ELF-1 (cell line): Measurements from ENCODE around the gene ABAT.
"Not testable (repeated sequence)": the region's sequence is repeated elsewhere in the genome, so short reads cannot be mapped to it uniquely, and the experiment has no call there.

Experiments used
- DNase-seq: peaks from one replicate; pipeline ENCODE4 v3.0.0-alpha.2; 2016; ENCODE audit warnings: low read depth, low spot score

Gene ABAT

GRCh38 chr16:8682551-8683259, 8.3 kb downstream of the ABAT start:
- DNase-seq = no peak

- DNase-seq = no peak
Observed at GRCh38 chr16:8683640-8684039, 9.2 kb downstream of the ABAT start.

GRCh38 chr16:8685617-8686016, 11.2 kb downstream of the ABAT start:
- no peak for DNase-seq

GRCh38 chr16:8686031-8686621, 11.7 kb downstream of the ABAT start:
- DNase-seq = peak; percentile 72

- no peak for DNase-seq
Observed at GRCh38 chr16:8686879-8687278, 12.5 kb downstream of the ABAT start.

- DNase-seq = no peak
Observed at GRCh38 chr16:8689686-8690085, 15.3 kb downstream of the ABAT start.

- no peak for DNase-seq
Observed at GRCh38 chr16:8691728-8692127, 17.3 kb downstream of the ABAT start.

DNA sequence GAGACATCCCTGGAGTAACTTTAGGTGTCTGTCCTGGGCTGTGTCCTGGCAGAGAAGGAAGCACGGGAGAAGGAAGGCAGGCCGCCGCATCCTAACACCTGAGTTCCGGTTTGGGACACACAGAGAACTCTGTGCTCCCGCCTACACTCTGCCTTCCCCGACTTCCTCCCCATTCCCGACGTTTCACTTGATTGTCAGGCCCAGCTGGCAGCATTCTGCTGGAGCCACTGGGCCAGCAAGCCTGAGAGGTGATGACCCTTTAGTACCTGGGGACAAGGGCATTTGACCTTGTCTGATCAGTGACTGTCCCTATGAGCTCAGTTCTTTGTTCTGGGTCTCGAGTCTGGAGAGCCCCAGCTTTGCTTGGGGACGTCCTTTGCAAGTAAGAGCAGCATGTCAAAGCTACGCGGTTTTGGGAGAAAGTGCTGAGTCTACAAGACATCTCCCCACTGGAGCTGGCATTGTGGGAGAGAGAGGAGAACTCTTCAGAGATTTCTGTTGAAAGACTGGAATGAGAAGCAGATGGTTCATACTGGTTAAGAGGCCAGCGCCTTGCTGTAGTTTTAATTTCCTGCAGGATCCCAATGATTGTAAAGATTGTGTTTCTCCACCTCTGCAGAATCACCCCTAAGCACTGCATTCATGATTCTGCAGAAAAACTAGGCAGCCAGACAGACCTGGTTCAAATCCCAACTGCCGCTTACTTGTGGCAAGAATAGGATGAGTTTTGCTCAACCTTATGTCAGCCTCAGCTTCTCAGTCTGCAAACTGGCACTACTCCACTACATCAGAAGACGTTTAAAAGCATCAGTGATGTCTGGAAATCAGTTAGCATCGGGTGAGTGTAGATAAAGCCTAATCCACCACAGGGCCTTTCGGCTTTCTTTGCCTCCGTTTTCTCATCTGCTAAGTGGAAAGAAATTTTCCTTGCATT, 20.6 kb downstream of the ABAT start:
- DNase-seq = no peak

GRCh38 chr16:8696880-8697279, 22.5 kb downstream of the ABAT start:
- DNase-seq = no peak

GRCh38 chr16:8697965-8698364, 23.5 kb downstream of the ABAT start:
- DNase-seq = no peak

DNA sequence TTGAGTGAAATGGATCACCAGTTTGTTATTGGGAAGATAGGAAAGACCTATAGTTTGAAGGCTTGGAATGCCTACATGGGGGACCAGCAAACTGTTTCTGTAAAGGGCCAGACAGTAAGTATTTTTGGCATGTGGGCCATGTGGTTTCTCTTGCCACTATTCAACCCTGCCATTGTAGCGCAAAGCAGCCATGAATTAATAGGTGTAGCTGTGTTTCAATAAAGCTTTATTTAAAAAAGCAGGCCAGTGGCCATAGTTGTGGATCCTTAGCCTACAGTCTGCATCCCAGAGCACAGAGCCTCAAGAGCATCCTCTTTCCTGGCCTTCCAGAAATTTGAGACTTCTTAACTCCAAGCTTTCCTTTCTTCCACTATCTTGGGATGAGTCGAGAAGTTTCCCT, 29.3 kb downstream of the ABAT start:
- DNase-seq = no peak

- no peak for DNase-seq
Observed at GRCh38 chr16:8704098-8704497, 29.7 kb downstream of the ABAT start.

GRCh38 chr16:8705100-8705822, 30.8 kb downstream of the ABAT start:
- not testable (repeated sequence) for DNase-seq

DNA sequence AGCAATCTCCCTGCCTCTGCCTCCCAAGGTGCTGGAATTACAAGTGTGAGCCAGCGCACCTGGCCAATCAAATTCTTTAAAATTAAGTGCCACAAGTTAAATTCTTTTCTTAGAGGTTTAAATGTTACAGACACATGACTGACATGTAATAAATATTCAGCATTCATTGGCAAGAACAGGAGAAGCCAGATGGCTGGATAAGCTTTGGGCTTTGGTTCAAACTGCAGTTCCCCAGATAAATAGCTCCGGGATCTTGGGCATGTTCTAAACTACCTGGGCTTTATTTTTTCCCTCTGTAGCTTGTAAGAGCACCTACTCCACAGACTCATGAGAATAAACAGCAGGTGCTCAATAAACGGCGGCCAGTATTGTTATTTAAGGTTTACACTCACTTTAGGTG, 34.1 kb downstream of the ABAT start:
- no peak for DNase-seq

DNA sequence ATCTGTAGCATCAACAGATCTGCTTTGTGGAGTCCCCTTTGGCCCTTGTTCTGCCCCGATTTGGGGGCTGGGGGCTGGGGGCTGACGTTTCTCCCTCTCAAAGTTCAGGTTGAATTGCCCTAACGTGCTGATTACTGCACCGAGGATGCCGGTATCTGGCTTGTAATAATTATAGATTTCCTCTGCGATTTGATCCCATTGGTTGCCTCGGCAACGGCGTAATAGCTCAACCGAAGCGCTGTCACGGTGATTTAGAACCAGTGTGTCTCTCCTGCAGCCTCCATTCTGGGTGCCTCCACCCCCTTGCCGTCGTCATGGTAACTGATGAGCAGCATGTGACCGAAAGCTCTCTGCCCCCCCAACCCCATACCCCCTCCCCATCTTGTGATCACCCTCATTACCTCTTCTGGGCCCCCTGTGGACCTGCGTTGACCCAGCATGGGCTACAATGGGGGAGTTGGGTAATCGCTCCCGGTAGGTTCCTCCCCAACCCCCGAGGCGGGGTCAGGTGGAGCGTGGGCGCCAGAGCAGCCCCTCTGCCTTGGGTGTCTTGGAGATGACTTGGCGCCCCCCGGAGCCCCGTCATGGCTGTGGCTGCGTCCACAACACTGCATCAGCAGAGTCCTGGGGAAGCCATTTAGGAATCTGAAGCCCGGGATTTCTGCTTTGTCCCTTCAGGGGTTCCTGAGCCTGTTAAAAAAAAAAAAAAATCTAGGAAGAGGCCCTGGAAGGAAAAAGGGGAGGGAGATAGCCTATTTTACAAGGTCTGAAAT, 38.4 kb downstream of the ABAT start:
- DNase-seq = no peak

GRCh38 chr16:8713635-8714172, 39.3 kb downstream of the ABAT start:
- DNase-seq = no peak

GRCh38 chr16:8714174-8714573, 39.8 kb downstream of the ABAT start:
- DNase-seq = no peak

DNA sequence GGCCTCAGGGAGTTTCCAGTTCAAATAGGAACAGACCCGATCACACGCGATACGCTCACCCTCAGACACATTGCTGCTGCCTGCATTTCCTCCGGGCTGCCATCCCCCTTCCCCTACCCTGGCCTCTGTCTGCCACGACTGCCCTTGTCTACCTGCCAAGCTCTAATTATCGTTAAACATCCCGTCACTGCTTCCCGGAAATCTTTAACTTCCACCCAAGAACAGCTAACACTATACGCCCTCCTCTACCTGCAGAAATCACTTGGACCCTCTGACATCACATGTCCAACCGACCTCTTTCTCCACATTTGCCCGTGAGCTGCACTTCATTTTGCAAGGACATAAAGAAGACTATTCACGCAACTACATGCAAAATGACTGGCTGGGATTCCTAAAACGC, 40.4 kb downstream of the ABAT start:
- DNase-seq = no peak

GRCh38 chr16:8716052-8716451, 41.6 kb downstream of the ABAT start:
- DNase-seq = no peak

DNA sequence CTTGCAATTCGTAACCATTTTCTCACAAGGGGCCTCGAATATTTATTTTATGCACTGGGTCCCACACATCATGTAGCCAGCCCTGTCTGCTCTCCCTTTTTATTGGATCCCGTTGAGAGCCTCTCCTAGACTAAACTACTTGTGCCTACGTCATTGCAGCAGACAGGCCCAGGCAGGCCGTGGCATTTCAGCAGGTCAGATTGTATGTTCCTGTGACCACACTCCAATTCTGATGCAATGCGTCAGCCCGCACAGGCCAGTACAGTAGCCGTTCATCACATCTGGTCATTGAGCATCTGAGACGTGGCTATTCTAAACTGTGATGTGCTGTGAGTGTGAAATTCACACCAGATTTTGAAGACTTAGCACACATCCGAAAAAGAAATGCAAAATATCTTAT, 42.2 kb downstream of the ABAT start:
- no peak for DNase-seq

DNA sequence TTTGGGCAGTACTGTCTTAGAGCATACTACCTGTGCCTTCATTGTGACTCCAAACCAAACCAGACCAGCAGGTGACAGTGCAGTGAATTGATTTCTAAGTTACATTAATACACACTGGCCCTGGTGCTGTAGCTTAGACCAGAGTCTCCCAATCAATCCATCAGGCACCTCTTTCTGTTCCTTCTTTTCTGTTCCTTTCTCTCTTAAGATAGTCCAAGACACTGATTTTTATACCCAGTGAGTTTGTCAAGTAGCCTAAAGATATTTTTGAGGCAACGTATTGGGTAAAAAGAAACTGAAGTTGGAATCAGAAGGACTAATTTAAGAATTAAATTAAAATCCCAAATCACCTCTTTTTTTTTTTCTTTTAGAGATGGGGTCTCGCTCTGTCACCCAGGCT, 43.1 kb downstream of the ABAT start:
- no peak for DNase-seq
